GM12801 (cell line): ENCODE measurements around the gene PWWP2B.

Experiments
- CTCF ChIP-seq: IDR thresholded peaks from one replicate; pipeline ENCODE4 v1.5.1; 2011; ENCODE audit warnings: control low read depth; ENCODE audit not compliant: insufficient read length; ENCODE audit errors: extremely low read depth

PWWP2B gene

GRCh38 chr10:132359305-132360040 lies 37.5 kb upstream of the PWWP2B start:
- TF ChIP-seq CTCF, result no peak

DNA sequence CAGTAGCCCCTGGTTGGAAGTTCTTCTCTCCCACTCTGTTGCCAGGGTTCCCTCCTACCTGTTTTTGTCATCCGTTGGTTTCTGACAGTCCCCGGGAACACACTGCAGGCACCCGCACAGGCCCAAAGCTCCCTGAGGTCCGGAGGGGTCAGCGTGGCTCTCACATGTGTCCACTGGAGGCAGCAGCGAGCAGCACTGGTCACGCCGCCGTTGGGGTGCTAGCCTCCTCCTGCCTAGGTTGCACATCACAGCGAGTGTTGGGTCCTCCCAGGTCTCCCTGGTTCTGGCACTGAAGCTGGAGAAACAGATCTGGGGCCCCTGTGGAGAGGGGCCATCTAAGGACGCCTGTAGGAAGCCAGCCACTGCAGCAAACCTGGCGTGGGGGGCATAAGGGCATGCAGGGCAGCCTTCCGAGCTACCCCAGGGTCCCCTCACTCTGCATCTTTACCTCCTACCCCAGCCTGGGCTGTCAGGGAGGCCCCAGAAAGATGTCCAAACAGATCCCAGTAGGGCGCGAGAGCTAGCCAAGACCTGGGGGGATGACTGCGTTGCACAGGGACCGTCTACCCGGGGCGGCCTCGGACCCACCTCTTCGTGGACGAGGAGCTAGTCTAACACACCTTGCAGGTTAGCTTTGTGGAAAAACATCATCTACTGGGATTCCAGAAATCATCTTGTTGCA lies 36.1 kb upstream of the PWWP2B start:
- no peak for TF ChIP-seq CTCF

GRCh38 chr10:132361581-132362101 lies 35.4 kb upstream of the PWWP2B start:
- no peak for TF ChIP-seq CTCF

DNA sequence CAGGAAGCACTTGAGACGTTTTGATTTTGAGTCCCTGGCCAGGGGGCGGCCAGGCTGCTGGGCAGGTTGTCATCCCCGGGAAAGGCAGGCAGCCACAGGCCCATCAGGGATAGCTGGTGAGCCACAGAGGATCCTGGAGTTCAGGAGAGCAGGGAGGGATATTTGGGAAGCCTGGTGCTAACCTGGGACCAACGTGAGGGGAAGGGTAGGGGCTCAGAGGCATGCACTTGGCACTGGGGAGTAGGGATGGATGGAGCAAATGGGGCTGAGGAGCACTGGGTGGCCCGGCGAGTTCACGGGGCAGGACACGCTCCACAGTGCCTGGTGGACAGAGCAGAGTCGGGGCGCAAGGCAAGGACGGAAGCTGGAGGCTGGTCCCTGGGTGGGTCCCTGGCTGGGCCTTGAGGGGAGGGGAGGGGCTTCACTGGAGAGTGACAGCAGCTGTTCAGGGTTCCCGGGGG lies 34.8 kb upstream of the PWWP2B start:
- no peak for TF ChIP-seq CTCF

- no peak for TF ChIP-seq CTCF
These were observed 33.6 kb upstream of the PWWP2B start for GRCh38 chr10:132363376-132363775.

DNA sequence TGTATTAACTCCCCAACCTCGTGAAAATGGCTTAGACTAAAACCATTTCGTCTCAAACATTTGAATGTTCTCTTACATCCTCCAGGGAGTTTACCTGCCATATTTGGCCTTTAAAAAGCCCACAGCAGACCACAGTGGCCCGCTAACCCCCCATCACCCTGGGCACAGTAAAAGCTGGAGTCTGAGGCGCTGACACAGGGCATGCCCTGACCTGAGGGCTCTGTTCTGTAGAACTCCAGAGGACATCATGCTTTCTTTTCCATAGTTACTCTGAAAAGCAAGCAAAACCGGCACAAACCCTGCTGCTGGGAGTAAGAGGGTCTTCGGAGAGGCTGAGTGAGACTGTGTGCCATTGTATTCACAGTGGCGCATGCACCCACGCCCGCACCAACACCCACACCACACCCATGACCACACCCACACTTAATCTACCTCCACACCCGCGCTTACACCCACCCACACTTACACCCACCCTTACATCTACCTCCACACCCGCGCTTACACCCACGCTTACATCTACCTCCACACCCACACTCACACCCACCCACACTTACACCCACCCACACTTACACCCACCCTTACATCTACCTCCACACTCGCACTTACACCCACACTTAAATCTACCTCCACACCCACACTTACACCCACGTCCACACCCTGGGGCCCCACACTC lies 32.9 kb upstream of the PWWP2B start:
- no peak for TF ChIP-seq CTCF

DNA sequence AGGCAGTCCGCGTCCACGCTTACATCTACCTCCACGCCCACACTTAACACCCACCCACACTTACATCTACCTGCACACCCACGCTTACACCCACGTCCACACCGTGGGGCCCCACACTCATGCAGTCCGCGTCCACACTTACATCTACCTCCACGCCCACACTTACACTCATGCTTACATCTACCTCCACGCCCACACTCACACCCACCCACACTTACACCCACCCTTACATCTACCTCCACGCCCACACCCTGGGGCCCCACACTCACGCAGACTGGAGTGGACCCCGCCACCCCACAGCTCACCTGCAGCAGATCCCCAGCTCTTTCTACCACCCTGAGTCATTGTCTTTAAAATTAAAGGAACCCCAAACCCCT lies 32.4 kb upstream of the PWWP2B start:
- no peak for TF ChIP-seq CTCF
